ACHN (cell line): ENCODE measurements around the gene SYT8.
"Not testable (repeated sequence)": the region's sequence is repeated elsewhere in the genome, so short reads cannot be mapped to it uniquely, and the experiment has no call there.

ENCODE experiments used
- DNase-seq: peaks from one replicate; pipeline ENCODE4 v3.0.0-alpha.2; 2015
- in situ Hi-C: cut with HindIII; loops from 2 replicates; pipeline ENCODE4 v1.10.0; 2017; ENCODE audit warnings: low sequenced_read_pairs, low pct_ligation_motif_present, low pct_unique_long_range_greater_than_20kb

SYT8 gene

GRCh38 chr11:1878137-1879031, 43.6 kb downstream of the SYT8 start:
- in situ Hi-C loops = no loop called here
- no peak for DNase-seq

- in situ Hi-C loops = no loop called here
- DNase-seq = no peak
These were observed 44.7 kb downstream of the SYT8 start for GRCh38 chr11:1879342-1879940.

GRCh38 chr11:1879941-1880720, 45.3 kb downstream of the SYT8 start:
- in situ Hi-C loops = no loop called here
- DNase-seq = no peak

- in situ Hi-C loops = no loop called here
- no peak for DNase-seq
These were observed 46.1 kb downstream of the SYT8 start for GRCh38 chr11:1880746-1881441.

- DNase-seq = no peak
- in situ Hi-C loops = no loop called here
These were observed 46.9 kb downstream of the SYT8 start for GRCh38 chr11:1881442-1882264.

- in situ Hi-C loops = no loop called here
- peak; percentile 58 for DNase-seq
These were observed 47.8 kb downstream of the SYT8 start for GRCh38 chr11:1882265-1883238.

GRCh38 chr11:1883346-1884302, 48.8 kb downstream of the SYT8 start:
- in situ Hi-C loops = no loop called here
- DNase-seq = no peak

- no peak for DNase-seq
- in situ Hi-C loops = no loop called here
These were observed 49.5 kb downstream of the SYT8 start for GRCh38 chr11:1884303-1884700.

GRCh38 chr11:1886551-1886950, 51.8 kb downstream of the SYT8 start:
- DNase-seq, in situ Hi-C loops: not testable (repeated sequence)
